A549 (cell line): ENCODE results near the gene FBXL7.

Experiments
- BHLHE40 ChIP-seq: IDR thresholded peaks from 2 replicates; pipeline ENCODE4 v1.6.1; 2012; ENCODE audit warnings: low read depth, low read length, inconsistent platforms
- CTCF ChIP-seq: fragments of >200 bp; sonication (Bioruptor Twin); formaldehyde crosslinking; IDR thresholded peaks from 3 replicates; pipeline ENCODE4 v1.5.1; 2016
- EP300 ChIP-seq, 2 experiments: fragments of >200 bp; sonication (Bioruptor Twin); formaldehyde crosslinking; IDR thresholded peaks; 2 replicates in 1 of 2; 3 replicates in 1 of 2; pipeline ENCODE4 v1.6.1; 2016 to 2017
- HMGXB4 ChIP-seq: fragments of 250-450 bp; sonication (Bioruptor Pico); IDR thresholded peaks from 2 replicates; pipeline ENCODE4 v1.5.0; 2021; ENCODE audit warnings: mild to moderate bottlenecking, moderate library complexity, borderline replicate concordance
- MAFK ChIP-seq: fragments of 450-650 bp; IDR thresholded peaks from 2 replicates; pipeline ENCODE4 v1.6.1; 2014; ENCODE audit not compliant: partially characterized antibody
- PBX3 ChIP-seq: IDR thresholded peaks from 2 replicates; pipeline ENCODE4 v1.6.1; 2012
- POLR2A ChIP-seq: IDR thresholded peaks from 2 replicates; pipeline ENCODE4 v1.6.1; 2012; ENCODE audit warnings: mild to moderate bottlenecking, low read length
- POLR2AphosphoS2 ChIP-seq: conservative IDR thresholded peaks from 2 replicates; pipeline ENCODE4 v1.6.1; 2012; ENCODE audit warnings: low read length, improper control_type of control experiment, inconsistent platforms
- RARB ChIP-seq: fragments of 250-450 bp; sonication (Bioruptor Pico); IDR thresholded peaks from 2 replicates; pipeline ENCODE4 v1.8.0; 2021; ENCODE audit warnings: mild to moderate bottlenecking, moderate library complexity

GRCh38 chr5:15601274-15601673, 101.3 kb downstream of the FBXL7 start:
- TF ChIP-seq PBX3 (no peak), EP300 (IDR thresholded peaks at IDR 0.05) (no peak), POLR2A (no peak), HMGXB4 (no peak), BHLHE40 (no peak), CTCF (no peak), POLR2AphosphoS2 (no peak), MAFK (no peak), RARB (CRISPR knock-in tag) (no peak)
